Smooth muscle cell (in vitro differentiated cells): ENCODE results near the gene RAD51B. TPM values are rescaled to one million over a fixed set of nuclear protein-coding genes. Genes with fewer than 3 reads are reported as not detected.

Source experiments
- DNase-seq: peaks from one replicate; lab custom pipeline; 2025; ENCODE audit not compliant: unreplicated experiment; lab: John Stamatoyannopoulos, UW
- H2AFZ ChIP-seq: fragments of 200-600 bp; sonication (generic); 2 replicates; pipeline ENCODE4 v1.6.0; 2016; ENCODE audit warnings: antibody characterized with exemption, low read depth, mild to moderate bottlenecking
- H3F3A ChIP-seq: fragments of 200-600 bp; sonication (generic); 2 replicates; pipeline ENCODE4 v1.6.0; 2017; ENCODE audit warnings: antibody characterized with exemption, low read depth
- H3K27ac ChIP-seq: fragments of 200-600 bp; sonication (generic); 2 replicates; pipeline ENCODE4 v1.5.1; 2016; ENCODE audit warnings: low read depth, mild to moderate bottlenecking
- H3K27me3 ChIP-seq: fragments of 200-600 bp; sonication (generic); 2 replicates; pipeline ENCODE4 v1.6.1; 2016; ENCODE audit warnings: low read depth, mild to moderate bottlenecking
- H3K36me3 ChIP-seq: fragments of 200-600 bp; sonication (generic); 2 replicates; pipeline ENCODE4 v1.5.1; 2016; ENCODE audit warnings: low read depth
- H3K4me1 ChIP-seq: fragments of 200-600 bp; sonication (generic); 2 replicates; pipeline ENCODE4 v1.5.1; 2016; ENCODE audit warnings: low read depth
- H3K4me2 ChIP-seq: fragments of 200-600 bp; sonication (generic); 2 replicates; pipeline ENCODE4 v1.6.0; 2016; ENCODE audit warnings: mild to moderate bottlenecking
- H3K4me3 ChIP-seq: fragments of 200-600 bp; sonication (generic); 2 replicates; pipeline ENCODE4 v1.5.1; 2016; ENCODE audit warnings: mild to moderate bottlenecking
- H3K79me2 ChIP-seq: fragments of 200-600 bp; sonication (generic); 2 replicates; pipeline ENCODE4 v1.6.0; 2016; ENCODE audit warnings: low read depth, mild to moderate bottlenecking
- H3K9ac ChIP-seq: fragments of 200-600 bp; sonication (generic); 2 replicates; pipeline ENCODE4 v1.6.0; 2016; ENCODE audit warnings: low read depth
- H3K9me3 ChIP-seq: fragments of 200-600 bp; sonication (generic); replicated peaks from 2 replicates; pipeline ENCODE4 v1.5.1; 2016; ENCODE audit warnings: low read depth
- H4K20me1 ChIP-seq: fragments of 200-600 bp; sonication (generic); 2 replicates; pipeline ENCODE4 v1.6.0; 2016; ENCODE audit warnings: low read depth
- CTCF ChIP-seq: fragments of 200-600 bp; sonication (generic); IDR thresholded peaks from 2 replicates; pipeline ENCODE4 v1.5.1; 2017; ENCODE audit warnings: borderline replicate concordance, mild to moderate bottlenecking, antibody characterized with exemption; ENCODE audit not compliant: insufficient read depth, poor library complexity, severe bottlenecking
- WGBS: methylation state at CpG from one replicate; pipeline ENCODE4 v1.1.7; 2016; ENCODE audit warnings: low lambda C conversion rate; 5-methylcytosine and 5-hydroxymethylcytosine counted together
- polyA plus RNA-seq: library from polyadenylated mRNA; unstranded; fragments of >200 nt; fragmentation: Nextera tagmentation; extraction: Ambion mirVana; gene quantifications from 2 replicates; pipeline ENCODE4 v1.2.1, GENCODE V29; 2016
- total RNA-seq: library from RNA; depleted of rRNA; stranded (reverse); fragments of >200 nt; gene quantifications from 2 replicates; pipeline ENCODE4 v1.2.3, GENCODE V29; 2014

The RAD51B gene
- total and polyA plus RNA-seq, 2 experiments from 2014 or later, result 4.6 to 5.3 TPM

GRCh38 chr14:68373847-68374444 is 554.4 kb downstream of the RAD51B start:
- H3K27ac ChIP-seq, result peak overlapping the region; percentile 86
- DNase-seq, result no peak
- no peak for TF ChIP-seq CTCF
- H3K36me3 ChIP-seq, result no peaks in the 10 kb centered on the region
- no peak overlapping the region for H2AFZ ChIP-seq
- H3K4me2 ChIP-seq, result no peak overlapping the region
- peaks cover 13% of the 10 kb centered on the region for H3F3A ChIP-seq
- no peak overlapping the region for H3K9ac ChIP-seq
- no peaks in the 10 kb centered on the region for H4K20me1 ChIP-seq
- WGBS, result 53% methylated on average over 2 of the region's 2 CpGs
- no peaks in the 10 kb centered on the region for H3K9me3 ChIP-seq
- no peaks in the 10 kb centered on the region for H3K79me2 ChIP-seq
- peaks cover 30% of the 10 kb centered on the region for H3K4me1 ChIP-seq
- no peak overlapping the region for H3K4me3 ChIP-seq
- no peaks in the 10 kb centered on the region for H3K27me3 ChIP-seq

GRCh38 chr14:68374682-68375081 is 555.1 kb downstream of the RAD51B start:
- H3K9ac ChIP-seq, result no peak overlapping the region
- H3K27ac ChIP-seq, result peak overlapping the region; percentile 86
- H3K4me2 ChIP-seq, result peak overlapping the region; percentile 53
- DNase-seq, result no peak
- H3K79me2 ChIP-seq, result no peaks in the 10 kb centered on the region
- H3K4me3 ChIP-seq, result no peak overlapping the region
- H3K27me3 ChIP-seq, result no peaks in the 10 kb centered on the region
- TF ChIP-seq CTCF, result no peak
- H2AFZ ChIP-seq, result no peak overlapping the region
- no peaks in the 10 kb centered on the region for H4K20me1 ChIP-seq
- no peaks in the 10 kb centered on the region for H3K36me3 ChIP-seq
- H3F3A ChIP-seq, result peaks cover 13% of the 10 kb centered on the region
- H3K4me1 ChIP-seq, result peaks cover 30% of the 10 kb centered on the region
- WGBS, result 57% methylated on average over 7 of the region's 7 CpGs
- H3K9me3 ChIP-seq, result no peaks in the 10 kb centered on the region

- Histone ChIP-seq H3K36me3 (no peaks in the 10 kb centered on the region), H3K27ac (peak overlapping the region; percentile 86), H3K9me3 (no peaks in the 10 kb centered on the region), H3K4me3 (no peak overlapping the region), H4K20me1 (no peaks in the 10 kb centered on the region), H3K9ac (peak overlapping the region; percentile 18), H3F3A (peaks cover 16% of the 10 kb centered on the region), H3K4me2 (peak overlapping the region; percentile 53), H3K4me1 (peaks cover 28% of the 10 kb centered on the region), H3K27me3 (no peaks in the 10 kb centered on the region), H3K79me2 (no peaks in the 10 kb centered on the region), H2AFZ (no peak overlapping the region)
- WGBS, result 67% methylated on average over 4 of the region's 4 CpGs
- DNase-seq, result no peak
- TF ChIP-seq CTCF, result no peak
Observed at GRCh38 chr14:68375376-68375775, 555.8 kb downstream of the RAD51B start.

DNA sequence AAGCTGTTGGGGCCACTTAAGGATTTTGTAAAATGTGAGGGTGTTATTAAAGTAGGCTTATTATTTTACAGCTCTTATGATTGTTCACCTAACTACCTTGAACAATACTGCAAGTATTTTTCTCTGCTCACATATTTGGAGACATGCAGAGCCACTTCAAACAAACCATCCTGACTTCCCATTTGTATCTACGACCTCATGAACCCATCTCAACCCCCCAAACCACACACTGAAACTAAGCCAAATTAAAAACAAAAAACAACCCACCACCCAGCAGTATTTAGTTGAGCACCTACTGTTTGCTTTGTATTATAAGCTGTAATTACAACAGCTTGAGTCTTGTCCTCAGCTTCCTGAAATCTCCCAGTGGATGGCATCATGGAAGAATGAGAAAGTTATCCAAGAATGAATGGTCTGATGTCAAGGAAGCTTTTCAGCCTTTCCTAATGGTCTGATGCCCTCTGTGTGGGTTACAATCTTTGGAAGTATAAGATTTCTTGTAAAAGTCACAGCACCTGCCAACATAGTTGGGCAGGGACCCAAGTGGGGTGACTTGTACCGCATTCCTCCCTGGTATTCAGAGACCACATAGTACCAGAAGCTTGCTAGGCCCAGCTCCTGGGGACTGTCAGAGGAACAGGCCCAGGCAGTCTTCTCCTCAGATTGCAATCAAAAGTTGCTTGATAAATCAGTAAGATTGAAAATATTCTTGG is 556.6 kb downstream of the RAD51B start:
- H2AFZ ChIP-seq, result no peak overlapping the region
- H3K4me1 ChIP-seq, result peaks cover 37% of the 10 kb centered on the region
- no peak overlapping the region for H3K4me3 ChIP-seq
- H3K36me3 ChIP-seq, result no peaks in the 10 kb centered on the region
- H3K9ac ChIP-seq, result no peak overlapping the region
- H3F3A ChIP-seq, result peaks cover 23% of the 10 kb centered on the region
- TF ChIP-seq CTCF, result no peak
- peak overlapping the region; percentile 74 for H3K4me2 ChIP-seq
- H3K79me2 ChIP-seq, result no peaks in the 10 kb centered on the region
- WGBS, result 90% methylated on average over 2 of the region's 2 CpGs
- H3K27me3 ChIP-seq, result no peaks in the 10 kb centered on the region
- no peaks in the 10 kb centered on the region for H4K20me1 ChIP-seq
- H3K27ac ChIP-seq, result peak overlapping the region; percentile 86
- DNase-seq, result no peak
- H3K9me3 ChIP-seq, result no peaks in the 10 kb centered on the region
